Kasumi-1 (cell line): ENCODE data around the gene DNAJC27.
"Not testable (repeated sequence)": the region's sequence is repeated elsewhere in the genome, so short reads cannot be mapped to it uniquely, and the experiment has no call there.

Experiments used
- DNase-seq, 2 experiments: peaks; one replicate each; lab custom pipeline; 2025; lab: John Stamatoyannopoulos, UW

The DNAJC27 gene

DNA sequence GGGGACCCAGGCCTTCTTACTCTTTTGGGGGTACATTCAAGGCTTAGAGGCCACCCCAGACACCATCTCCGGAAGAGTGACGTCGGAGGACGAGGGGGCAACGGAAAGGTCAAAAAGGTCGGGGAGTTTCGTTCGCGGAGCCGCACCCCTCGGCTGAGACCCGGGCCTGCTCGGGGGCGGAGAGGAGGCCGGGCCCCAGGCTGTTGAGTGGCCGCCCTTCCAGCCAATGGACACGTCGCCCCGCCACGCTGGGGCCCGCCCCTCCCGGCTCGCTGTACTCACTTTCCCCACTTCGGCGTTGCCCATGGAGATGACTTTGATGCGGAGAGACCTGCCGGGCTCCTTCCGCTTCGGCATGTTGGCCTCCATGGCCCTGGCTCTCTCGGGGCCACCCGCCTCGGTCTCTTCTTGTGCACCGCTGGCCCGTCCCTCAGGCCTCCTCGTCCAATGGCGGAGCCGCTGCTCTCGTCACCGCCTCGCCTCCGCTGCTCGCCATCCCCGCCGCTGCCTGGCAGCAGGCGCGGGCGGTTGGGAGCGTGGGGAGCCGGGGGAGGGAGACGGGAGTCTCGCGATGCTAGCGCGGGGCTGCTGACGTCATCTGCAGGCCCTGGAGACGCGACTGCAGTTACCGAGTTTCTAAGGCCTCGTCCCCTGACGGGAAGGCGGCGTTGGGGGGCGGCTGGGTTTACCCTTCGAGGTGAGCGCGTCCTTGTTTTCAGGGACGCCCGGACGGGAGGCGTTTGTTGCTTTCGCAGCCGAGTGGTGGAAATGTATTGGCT lies at the start of gene DNAJC27:
Gene DNAJC27 (minus strand): TSS at position 420 of the 779 bp plus-strand sequence. CDS start 51 bp downstream, at position 369.
- DNase-seq = peak; percentile 95 to 97

DNA sequence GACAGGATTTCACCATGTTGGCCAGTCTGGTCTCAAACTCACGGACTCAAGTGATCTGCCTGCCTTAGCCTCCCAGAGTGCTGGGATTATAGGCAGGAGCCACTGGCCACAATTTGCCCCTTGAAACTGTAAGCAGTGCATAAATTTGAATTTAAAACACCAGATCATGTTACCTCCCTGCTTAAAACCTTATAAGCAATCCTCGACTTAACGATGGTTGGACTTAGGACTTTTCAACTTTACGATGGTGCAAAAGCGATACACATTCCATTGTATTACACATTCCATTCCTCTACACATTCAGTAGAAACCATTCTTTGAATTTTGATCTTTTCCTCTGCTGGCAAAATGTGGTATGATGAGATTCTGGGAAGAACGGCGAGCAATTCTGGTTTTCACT lies 46.9 kb upstream of the DNAJC27 start:
- no peak for DNase-seq

DNA sequence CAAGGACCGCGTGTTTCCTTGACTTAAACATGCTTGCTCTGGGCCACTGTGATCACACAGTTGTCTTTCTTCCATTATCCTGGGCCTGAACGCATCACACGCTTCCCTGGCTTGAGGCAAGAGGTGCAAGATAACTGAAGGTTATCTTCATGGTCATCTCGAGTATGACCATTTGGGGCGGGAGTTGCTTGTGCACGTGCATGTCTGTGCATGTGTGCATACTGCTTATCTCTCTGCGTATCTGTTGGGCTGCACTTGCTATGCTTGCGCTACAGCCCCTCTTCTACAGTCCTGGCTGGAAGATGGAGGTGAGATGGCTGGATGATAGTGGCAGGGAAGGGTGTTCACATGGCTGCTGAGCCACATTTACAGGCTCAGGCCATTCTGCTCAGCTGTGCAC lies 42.9 kb upstream of the DNAJC27 start:
- no peak for DNase-seq

DNA sequence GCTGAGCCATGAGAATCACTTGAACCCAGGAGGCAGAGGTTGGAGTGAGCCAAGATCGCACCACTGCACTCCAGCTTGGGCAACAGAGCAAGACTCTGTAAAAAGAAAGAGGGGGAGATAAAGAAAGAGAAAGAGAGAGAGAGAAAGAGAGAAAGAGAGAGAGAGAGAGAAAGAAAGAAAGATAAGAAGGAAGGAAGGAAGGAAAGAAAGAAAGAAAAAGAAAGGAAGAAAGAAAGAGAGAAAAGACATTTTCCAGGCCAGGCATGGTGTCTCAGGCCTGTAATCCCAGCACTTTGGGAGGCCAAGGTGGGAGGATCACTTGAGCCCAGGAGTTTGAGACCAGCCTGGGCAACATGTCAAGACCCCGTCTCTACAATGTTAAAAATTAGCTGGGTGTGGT lies 39.6 kb upstream of the DNAJC27 start:
- DNase-seq = not testable (repeated sequence)

- DNase-seq = peak; percentile 7 to 18
These were observed 38.2 kb upstream of the DNAJC27 start for GRCh38 chr2:25009954-25010353.

- no peak for DNase-seq
These were observed 30.3 kb upstream of the DNAJC27 start for GRCh38 chr2:25002066-25002465.

DNA sequence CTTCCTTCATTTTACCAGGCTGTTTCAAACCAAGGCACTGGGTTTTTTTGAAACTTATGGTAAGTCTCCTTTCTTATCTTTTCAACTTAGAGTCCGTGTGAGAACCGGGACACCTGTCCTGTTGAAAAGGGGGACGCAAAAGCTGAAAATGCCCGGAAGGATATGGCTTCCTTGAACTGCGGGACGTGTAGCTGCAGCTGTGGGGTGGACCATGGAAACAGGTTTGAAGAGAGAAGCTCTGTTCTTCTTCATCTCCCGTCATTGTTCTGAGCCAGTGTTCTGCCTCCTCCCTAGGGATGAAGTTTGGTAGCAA lies 29.5 kb upstream of the DNAJC27 start:
- no peak for DNase-seq

DNA sequence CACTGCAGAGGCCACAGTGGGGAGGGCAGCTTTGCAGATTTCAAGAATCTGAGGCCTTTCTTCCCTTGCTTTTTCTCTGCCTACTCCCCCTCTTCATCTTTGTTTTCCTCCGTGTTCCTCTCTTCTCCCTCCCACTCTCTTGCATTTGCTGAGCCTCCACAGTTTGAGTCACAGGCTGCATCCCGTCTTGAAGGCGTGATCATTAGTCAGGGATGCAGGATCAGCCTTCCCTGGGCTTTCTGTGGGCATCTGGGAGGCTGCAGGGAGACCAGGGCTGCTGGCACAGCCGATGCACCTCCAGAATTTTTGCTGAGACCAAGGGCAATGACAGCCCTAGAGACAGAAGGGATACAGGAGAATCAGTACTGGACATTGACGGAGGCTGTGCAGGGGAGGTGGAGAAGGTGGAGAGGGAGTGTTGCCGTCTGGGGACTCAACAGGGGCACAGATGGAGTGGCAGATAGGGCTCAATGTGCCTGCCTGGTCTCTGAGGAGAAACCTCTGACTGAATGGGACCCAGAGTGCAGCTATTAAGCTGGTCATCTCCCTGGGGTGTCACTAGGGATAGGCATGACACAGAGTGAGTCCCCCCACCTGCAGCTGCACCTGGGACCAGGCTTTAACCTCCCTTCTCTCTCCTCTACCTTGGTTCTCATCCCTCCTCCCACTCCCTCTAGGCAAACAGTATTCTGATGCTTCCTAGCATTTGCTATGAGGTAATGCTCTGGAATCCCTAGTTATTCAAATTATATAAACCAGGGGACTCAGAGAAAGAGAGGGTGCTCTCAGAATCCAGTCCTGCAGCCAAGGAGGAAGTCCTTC lies 29.0 kb upstream of the DNAJC27 start:
- no peak for DNase-seq

DNA sequence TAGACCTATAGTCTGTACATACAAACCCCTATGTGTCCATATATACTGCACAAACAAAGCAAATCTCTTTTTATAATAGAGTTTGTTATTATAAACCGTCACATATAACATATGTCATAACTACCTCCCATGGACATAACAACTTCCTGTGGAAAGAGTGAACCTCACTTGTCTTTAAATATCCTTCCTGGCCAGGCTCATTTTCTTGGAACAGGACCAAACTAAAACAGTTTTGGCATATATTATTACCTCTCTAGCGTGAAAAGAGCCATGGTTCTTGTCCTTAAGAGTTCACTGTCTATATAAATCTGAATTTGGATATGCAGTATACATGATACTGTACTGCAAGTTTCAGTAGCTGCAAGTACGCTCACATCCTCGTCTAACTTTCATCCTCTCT lies 28.3 kb upstream of the DNAJC27 start:
- no peak for DNase-seq

- DNase-seq = not testable (repeated sequence)
These were observed 27.3 kb upstream of the DNAJC27 start for GRCh38 chr2:24999097-24999496.

DNA sequence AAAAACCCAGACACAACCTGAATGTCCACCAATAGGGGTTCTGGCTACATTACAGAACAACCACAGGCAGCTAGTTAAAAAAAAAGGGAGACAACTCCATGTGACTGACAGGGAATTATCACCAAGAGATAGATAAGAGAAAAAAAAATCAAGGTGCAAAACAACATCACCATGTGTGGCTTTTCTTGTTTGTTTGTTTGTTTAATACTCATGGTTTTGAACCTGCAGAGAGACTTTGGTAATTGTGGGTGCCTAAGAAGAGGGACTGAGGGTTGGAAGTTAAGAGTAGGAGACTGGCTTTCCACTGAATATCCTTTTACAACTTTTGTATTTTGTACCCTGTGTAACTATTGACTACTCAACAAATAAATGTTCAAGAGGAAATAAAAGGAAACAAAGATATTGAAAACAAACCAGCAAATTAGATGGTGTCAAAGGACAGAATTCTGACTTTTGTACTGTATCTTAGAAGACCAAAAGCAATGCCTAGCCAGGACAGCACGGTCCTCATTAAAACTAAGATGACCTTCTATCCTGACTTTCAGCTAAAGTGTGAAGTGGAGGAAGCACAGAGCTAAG lies 22.5 kb upstream of the DNAJC27 start:
- no peak for DNase-seq

GRCh38 chr2:24993406-24994145 lies 21.8 kb upstream of the DNAJC27 start:
- no peak for DNase-seq

DNA sequence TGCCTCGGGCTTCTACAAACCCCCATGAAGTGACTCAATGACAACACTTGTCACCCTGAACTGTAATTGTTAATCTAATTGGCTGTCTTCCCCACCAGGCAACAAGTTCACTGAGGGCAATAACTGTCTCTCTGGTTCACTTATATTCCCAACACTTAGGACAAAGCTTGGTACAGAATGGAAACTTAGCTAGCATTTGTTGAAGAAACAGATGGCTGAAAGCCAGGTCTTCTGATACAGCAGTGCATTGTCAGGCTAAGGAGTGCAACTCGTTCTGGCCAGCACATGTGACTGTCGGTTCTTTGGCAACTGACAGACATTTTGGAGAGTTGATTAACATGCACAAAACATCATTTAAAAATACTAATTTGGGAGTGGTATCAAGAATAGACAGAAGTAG lies 14.6 kb upstream of the DNAJC27 start:
- no peak for DNase-seq

- DNase-seq = no peak
These were observed 13.8 kb upstream of the DNAJC27 start for GRCh38 chr2:24985511-24985910.

- DNase-seq = peak; percentile 37 to 53
These were observed 13.2 kb upstream of the DNAJC27 start for GRCh38 chr2:24984912-24985311.

- no peak for DNase-seq
These were observed 9.8 kb upstream of the DNAJC27 start for GRCh38 chr2:24981411-24982136.

GRCh38 chr2:24978661-24979060 lies 6.9 kb upstream of the DNAJC27 start:
- no peak for DNase-seq

- no peak for DNase-seq
These were observed 5.9 kb upstream of the DNAJC27 start for GRCh38 chr2:24977631-24978030.

- DNase-seq = no peak
These were observed 2.1 kb upstream of the DNAJC27 start for GRCh38 chr2:24973812-24974211.

- DNase-seq = peak; percentile 42 to 49
These were observed 683 bp upstream of the DNAJC27 start for GRCh38 chr2:24972315-24972961.

- DNase-seq = no peak
These were observed 544 bp downstream of the DNAJC27 start for GRCh38 chr2:24971286-24971535.
